Activated T-cell treated with anti-CD3 and anti-CD28 coated beads for 4 hours (primary cell): Measurements from ENCODE around the gene ATP6V1F.

Source experiments
- DNase-seq: peaks from one replicate; pipeline ENCODE4 v3.0.0-alpha.2; 2020

ATP6V1F gene

GRCh38 chr7:128849156-128849515, 13.5 kb upstream of the ATP6V1F start:
- DNase-seq: no peak

- DNase-seq: no peak
Measured at GRCh38 chr7:128849804-128850490, 12.7 kb upstream of the ATP6V1F start.

GRCh38 chr7:128852537-128853254, 10.0 kb upstream of the ATP6V1F start:
- no peak for DNase-seq

- no peak for DNase-seq
Measured at GRCh38 chr7:128853799-128854198, 8.9 kb upstream of the ATP6V1F start.

GRCh38 chr7:128854396-128854795, 8.3 kb upstream of the ATP6V1F start:
- DNase-seq: no peak

- DNase-seq: no peak
Measured at GRCh38 chr7:128855559-128855958, 7.1 kb upstream of the ATP6V1F start.

GRCh38 chr7:128856001-128856718, 6.5 kb upstream of the ATP6V1F start:
- DNase-seq: no peak

- no peak for DNase-seq
Measured at GRCh38 chr7:128858380-128859231, 4.0 kb upstream of the ATP6V1F start.

- DNase-seq: no peak
Measured at GRCh38 chr7:128859232-128860157, 3.2 kb upstream of the ATP6V1F start.

GRCh38 chr7:128860158-128861073, 2.2 kb upstream of the ATP6V1F start:
- no peak for DNase-seq

- DNase-seq: no peak
Measured at GRCh38 chr7:128861957-128862570, 592 bp upstream of the ATP6V1F start.

- DNase-seq: peak; percentile 24
Measured at GRCh38 chr7:128863433-128863989, 855 bp downstream of the ATP6V1F start.

- DNase-seq: no peak
Measured at GRCh38 chr7:128865303-128865702, 2.6 kb downstream of the ATP6V1F start.

GRCh38 chr7:128865996-128866877, 3.6 kb downstream of the ATP6V1F start:
- no peak for DNase-seq

- no peak for DNase-seq
Measured at GRCh38 chr7:128867241-128867640, 4.6 kb downstream of the ATP6V1F start.

GRCh38 chr7:128867842-128868623, 5.4 kb downstream of the ATP6V1F start:
- no peak for DNase-seq

GRCh38 chr7:128868624-128869137, 6.0 kb downstream of the ATP6V1F start:
- no peak for DNase-seq
